HFFc6 (cell line): ENCODE measurements around the gene MAP3K7. TPM values are rescaled to one million over a fixed set of nuclear protein-coding genes. Genes with fewer than 3 reads are reported as not detected.

Experiments used
- DNase-seq: peaks from one replicate; pipeline ENCODE4 v3.0.0-alpha.2; 2018
- H3K27ac Mint-ChIP-seq: 2 replicates; pipeline ENCODE4 v1.8.0; 2020; ENCODE audit warnings: mild to moderate bottlenecking, mixed read lengths
- H3K27me3 Mint-ChIP-seq: 2 replicates; pipeline ENCODE4 v1.8.0; 2021; ENCODE audit warnings: mild to moderate bottlenecking, moderate library complexity, mixed read lengths; ENCODE audit not compliant: insufficient read depth
- H3K36me3 Mint-ChIP-seq: 2 replicates; pipeline ENCODE4 v1.8.0; 2021; ENCODE audit warnings: low read depth, mixed read lengths
- H3K4me1 Mint-ChIP-seq: 2 replicates; pipeline ENCODE4 v1.8.0; 2020; ENCODE audit warnings: low read depth, mixed read lengths
- H3K4me3 Mint-ChIP-seq: 2 replicates; pipeline ENCODE4 v1.8.0; 2020; ENCODE audit warnings: mild to moderate bottlenecking, moderate library complexity, mixed read lengths
- H3K9me3 Mint-ChIP-seq: 2 replicates; pipeline ENCODE4 v1.8.0; 2020; ENCODE audit warnings: mild to moderate bottlenecking, mixed read lengths
- CTCF ChIP-seq: fragments of 200-600 bp; sonication (generic); IDR thresholded peaks from 2 replicates; pipeline ENCODE4 v1.5.0; 2021; ENCODE audit warnings: antibody characterized with exemption, mild to moderate bottlenecking
- total RNA-seq, 6 experiments: library from RNA; stranded (reverse); fragmentation: NEBNext Ultra II Directional; extraction: Animal tissue kit (Norgen Biotek cat#: 25700); gene quantifications; 2 replicates in 1 of 6; 3 replicates in 5 of 6; pipeline ENCODE4 v1.2.3, GENCODE V29; 2021

The MAP3K7 gene
- total RNA-seq, 6 experiments from 2014 or later: 27.9 to 35.4 (median 32.1) TPM

GRCh38 chr6:90490030-90490716 lies 96.7 kb downstream of the MAP3K7 start:
- DNase-seq: no peak
- Mint-ChIP-seq H3K36me3 (no peaks in the 10 kb centered on the region), H3K27me3 (peaks cover 15% of the 10 kb centered on the region), H3K27ac (no peak overlapping the region), H3K4me1 (no peaks in the 10 kb centered on the region), H3K4me3 (no peak overlapping the region), H3K9me3 (no peaks in the 10 kb centered on the region)
- no peak for TF ChIP-seq CTCF

- TF ChIP-seq CTCF: no peak
- Mint-ChIP-seq H3K9me3 (no peaks in the 10 kb centered on the region), H3K4me1 (no peaks in the 10 kb centered on the region), H3K27me3 (peaks cover 12% of the 10 kb centered on the region), H3K27ac (no peak overlapping the region), H3K36me3 (no peaks in the 10 kb centered on the region), H3K4me3 (no peak overlapping the region)
- DNase-seq: no peak
Measured at GRCh38 chr6:90488816-90489215, 98.1 kb downstream of the MAP3K7 start.

- Mint-ChIP-seq H3K4me1 (no peaks in the 10 kb centered on the region), H3K27ac (no peak overlapping the region), H3K27me3 (peaks cover 24% of the 10 kb centered on the region), H3K9me3 (no peaks in the 10 kb centered on the region), H3K4me3 (no peak overlapping the region), H3K36me3 (no peaks in the 10 kb centered on the region)
- TF ChIP-seq CTCF: no peak
- no peak for DNase-seq
Measured at GRCh38 chr6:90485635-90486277, 101.1 kb downstream of the MAP3K7 start.

GRCh38 chr6:90484903-90485302 lies 102.0 kb downstream of the MAP3K7 start:
- H3K4me1 Mint-ChIP-seq: no peaks in the 10 kb centered on the region
- H3K27me3 Mint-ChIP-seq: peaks cover 23% of the 10 kb centered on the region
- no peak overlapping the region for H3K4me3 Mint-ChIP-seq
- DNase-seq: no peak
- no peak overlapping the region for H3K27ac Mint-ChIP-seq
- H3K9me3 Mint-ChIP-seq: no peaks in the 10 kb centered on the region
- no peak for TF ChIP-seq CTCF
- H3K36me3 Mint-ChIP-seq: no peaks in the 10 kb centered on the region

GRCh38 chr6:90484385-90484784 lies 102.5 kb downstream of the MAP3K7 start:
- H3K4me3 Mint-ChIP-seq: no peak overlapping the region
- H3K27me3 Mint-ChIP-seq: peaks cover 22% of the 10 kb centered on the region
- H3K36me3 Mint-ChIP-seq: no peaks in the 10 kb centered on the region
- DNase-seq: no peak
- H3K4me1 Mint-ChIP-seq: peaks cover under 1% of the 10 kb centered on the region
- H3K27ac Mint-ChIP-seq: no peak overlapping the region
- TF ChIP-seq CTCF: no peak
- no peaks in the 10 kb centered on the region for H3K9me3 Mint-ChIP-seq
